Measurements from ENCODE around the gene SHISA6. TPM values are rescaled to one million over a fixed set of nuclear protein-coding genes. Genes with fewer than 3 reads are reported as not detected.

The SHISA6 gene
- total RNA-seq, 2 donors from 2014 or later = under 0.01 to 0.52 TPM

DNA sequence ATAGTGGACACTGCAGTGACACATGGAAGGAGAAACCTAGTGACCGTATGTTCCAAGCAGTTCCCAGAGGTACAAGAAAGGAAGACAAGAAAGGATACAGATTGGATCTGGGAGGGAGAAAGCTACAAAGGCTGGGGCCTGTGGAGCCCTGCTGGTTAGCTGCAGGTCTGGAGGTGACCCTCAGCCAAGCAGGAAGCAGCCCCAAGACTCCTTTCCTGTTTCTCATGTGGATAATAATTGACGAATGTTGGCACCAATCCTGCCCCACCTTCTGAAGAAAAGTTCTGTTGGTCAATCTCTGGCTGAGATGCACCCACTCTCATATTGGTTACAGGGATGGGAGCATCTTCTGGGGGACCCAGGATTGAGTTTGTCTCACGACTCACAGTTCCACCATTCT is 99.8 kb downstream of the SHISA6 start:
- no peaks in the 10 kb centered on the region for H3K9me3 ChIP-seq
- intact Hi-C loops (cut with DNase I) = no loop called here
- 68% methylated on average over 3 of the region's 3 CpGs for WGBS, 2 donors
- TF ChIP-seq POLR2A (IDR thresholded peaks at IDR 0.05) (no peak), CTCF (IDR thresholded peaks at IDR 0.05) (no peak)
- no peak overlapping the region for H3K27ac ChIP-seq
- H3K4me1 ChIP-seq = no peaks in the 10 kb centered on the region
- DNase-seq (peak in 1 of 4 donors; percentile 38), ATAC-seq (no peak)
- H3K36me3 ChIP-seq (replicated peaks in 1 of 2; ENCODE audit: insufficient read depth in 1 of 2, low read depth in 2 of 2) = no peaks in the 10 kb centered on the region
- H3K4me3 ChIP-seq = no peak overlapping the region
- H3K27me3 ChIP-seq = no peaks in the 10 kb centered on the region

DNA sequence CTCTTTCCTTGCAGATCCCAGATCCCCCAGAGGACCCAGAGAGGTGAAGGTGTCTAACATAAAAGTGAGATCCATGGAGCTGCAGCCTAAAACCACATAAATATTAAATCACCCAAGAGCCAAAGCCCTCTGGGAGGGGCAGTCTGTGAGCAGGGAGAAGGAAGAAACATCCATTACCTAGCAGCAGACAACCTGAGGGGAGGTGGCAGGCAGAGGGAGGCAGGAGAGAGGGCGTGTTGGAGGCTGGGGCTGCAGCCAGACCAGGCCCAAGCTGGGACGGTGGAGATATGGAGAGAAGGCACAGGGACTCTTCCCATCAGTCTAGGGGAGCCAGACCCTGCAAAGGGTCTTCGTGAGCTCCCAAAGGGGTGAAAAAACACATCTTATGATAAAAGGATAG is 101.1 kb downstream of the SHISA6 start:
- Histone ChIP-seq H3K9me3 (no peaks in the 10 kb centered on the region), H3K27ac (no peak overlapping the region), H3K36me3 (replicated peaks in 1 of 2; ENCODE audit: insufficient read depth in 1 of 2, low read depth in 2 of 2) (no peaks in the 10 kb centered on the region), H3K4me3 (no peak overlapping the region), H3K4me1 (no peaks in the 10 kb centered on the region), H3K27me3 (no peaks in the 10 kb centered on the region)
- intact Hi-C loops (cut with DNase I) = no loop called here
- 52 to 57% methylated on average over 3 of the region's 3 CpGs for WGBS, 2 donors
- DNase-seq = no peak
- TF ChIP-seq CTCF (IDR thresholded peaks at IDR 0.05) = no peak
- no peak for TF ChIP-seq POLR2A (IDR thresholded peaks at IDR 0.05)
- no peak for ATAC-seq

DNA sequence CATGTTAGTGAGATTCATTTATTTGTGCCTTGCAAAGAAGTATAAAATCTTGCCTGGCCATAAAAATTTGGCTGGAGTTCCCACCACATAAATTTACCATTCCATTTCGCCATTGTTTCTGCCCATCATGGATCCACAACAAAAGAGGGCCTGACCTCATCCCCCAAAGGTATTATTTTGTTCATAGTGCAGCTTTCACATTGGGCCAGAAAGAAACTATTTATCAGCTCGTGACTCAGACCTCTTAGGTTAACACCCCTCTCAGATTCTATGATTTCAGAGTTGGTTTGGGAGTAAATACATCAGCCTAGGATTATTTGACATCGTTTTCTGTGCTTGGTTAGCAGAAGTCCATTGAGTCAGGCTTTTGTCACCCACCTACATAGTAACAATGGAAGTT is 108.1 kb downstream of the SHISA6 start:
- DNase-seq (no peak), ATAC-seq (no peak)
- Histone ChIP-seq H3K4me3 (no peak overlapping the region), H3K27ac (no peak overlapping the region), H3K36me3 (replicated peaks in 1 of 2; ENCODE audit: insufficient read depth in 1 of 2, low read depth in 2 of 2) (no peaks in the 10 kb centered on the region), H3K9me3 (no peaks in the 10 kb centered on the region), H3K27me3 (no peaks in the 10 kb centered on the region), H3K4me1 (no peaks in the 10 kb centered on the region)
- WGBS, 2 donors = 53 to 66% methylated on average over 3 of the region's 3 CpGs
- intact Hi-C loops (cut with DNase I) = no loop called here
- no peak for TF ChIP-seq CTCF (IDR thresholded peaks at IDR 0.05)
- TF ChIP-seq POLR2A (IDR thresholded peaks at IDR 0.05) = no peak

DNA sequence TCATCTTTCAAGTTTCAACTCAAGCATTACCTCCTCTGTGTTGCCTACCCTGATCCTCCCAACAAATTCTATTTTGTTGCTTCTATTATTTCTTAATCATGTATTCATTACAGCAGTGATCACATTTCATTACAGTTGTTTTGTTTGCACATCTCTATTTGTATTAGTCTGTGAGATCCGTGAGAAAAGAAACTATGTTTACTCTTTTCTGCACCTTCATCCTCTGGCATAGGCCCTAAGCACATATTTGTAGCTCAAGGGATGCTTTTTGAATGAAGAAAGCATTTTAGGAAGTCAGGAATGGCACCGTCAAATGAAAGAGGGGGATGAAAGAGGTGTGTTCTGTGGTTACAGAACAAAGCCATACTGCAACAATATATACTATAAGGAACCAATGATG is 110.5 kb downstream of the SHISA6 start:
- H3K4me3 ChIP-seq = no peak overlapping the region
- ATAC-seq = no peak
- no peak overlapping the region for H3K27ac ChIP-seq
- no peak for DNase-seq
- no peaks in the 10 kb centered on the region for H3K36me3 ChIP-seq (replicated peaks in 1 of 2; ENCODE audit: insufficient read depth in 1 of 2, low read depth in 2 of 2)
- 40 to 52% methylated on average over 2 of the region's 2 CpGs for WGBS, 2 donors
- no peak for TF ChIP-seq CTCF (IDR thresholded peaks at IDR 0.05)
- no peak for TF ChIP-seq POLR2A (IDR thresholded peaks at IDR 0.05)
- H3K27me3 ChIP-seq = no peaks in the 10 kb centered on the region
- H3K4me1 ChIP-seq = no peaks in the 10 kb centered on the region
- intact Hi-C loops (cut with DNase I) = no loop called here
- no peaks in the 10 kb centered on the region for H3K9me3 ChIP-seq

GRCh38 chr17:11353601-11354000 is 112.6 kb downstream of the SHISA6 start:
- Histone ChIP-seq H3K36me3 (replicated peaks in 1 of 2; ENCODE audit: insufficient read depth in 1 of 2, low read depth in 2 of 2) (no peaks in the 10 kb centered on the region), H3K4me1 (no peaks in the 10 kb centered on the region), H3K4me3 (no peak overlapping the region), H3K27me3 (no peaks in the 10 kb centered on the region), H3K9me3 (no peaks in the 10 kb centered on the region), H3K27ac (no peak overlapping the region)
- intact Hi-C loops (cut with DNase I) = no loop called here
- DNase-seq = no peak
- no peak for TF ChIP-seq CTCF (IDR thresholded peaks at IDR 0.05)
- no peak for TF ChIP-seq POLR2A (IDR thresholded peaks at IDR 0.05)
- 64 to 68% methylated on average over 5 of the region's 5 CpGs for WGBS, 2 donors
- no peak for ATAC-seq
